Type B pancreatic cell (in vitro differentiated cells): ENCODE results near the gene CD2. TPM values are rescaled to one million over a fixed set of nuclear protein-coding genes. Genes with fewer than 3 reads are reported as not detected.

ENCODE experiments used
- DNase-seq: peaks from one replicate; pipeline ENCODE4 v3.0.0; 2021; ENCODE audit warnings: mixed read lengths; ENCODE audit not compliant: unreplicated experiment; ENCODE audit errors: extremely low spot score
- H3K27ac Mint-ChIP-seq: 2 replicates; pipeline ENCODE4 v1.8.0; 2021; ENCODE audit warnings: mild to moderate bottlenecking, mixed read lengths
- H3K27me3 Mint-ChIP-seq: 2 replicates; pipeline ENCODE4 v1.8.0; 2021; ENCODE audit warnings: mixed read lengths
- H3K36me3 Mint-ChIP-seq: 2 replicates; pipeline ENCODE4 v1.8.0; 2021; ENCODE audit warnings: mixed read lengths
- H3K4me1 Mint-ChIP-seq: one replicate; pipeline ENCODE4 v1.8.0; 2021; ENCODE audit warnings: mixed read lengths; ENCODE audit not compliant: unreplicated experiment
- H3K4me3 Mint-ChIP-seq: 2 replicates; pipeline ENCODE4 v1.8.0; 2021; ENCODE audit warnings: mild to moderate bottlenecking, mixed read lengths
- H3K9me3 Mint-ChIP-seq: 2 replicates; pipeline ENCODE4 v1.8.0; 2021; ENCODE audit warnings: mixed read lengths
- total RNA-seq: library from RNA; stranded (reverse); gene quantifications from 2 replicates; pipeline ENCODE4 v1.2.1, GENCODE V29; 2021; ENCODE audit warnings: low replicate concordance
- TF ChIP-seq, protein P1 (sequence below): fragments of 200-600 bp; sonication (generic); conservative IDR thresholded peaks from 2 replicates; pipeline ENCODE4 v1.5.0; 2021; ENCODE audit warnings: antibody characterized with exemption, mild to moderate bottlenecking

CD2 gene
- total RNA-seq, 1 donor from 2014 or later, result not detected

DNA sequence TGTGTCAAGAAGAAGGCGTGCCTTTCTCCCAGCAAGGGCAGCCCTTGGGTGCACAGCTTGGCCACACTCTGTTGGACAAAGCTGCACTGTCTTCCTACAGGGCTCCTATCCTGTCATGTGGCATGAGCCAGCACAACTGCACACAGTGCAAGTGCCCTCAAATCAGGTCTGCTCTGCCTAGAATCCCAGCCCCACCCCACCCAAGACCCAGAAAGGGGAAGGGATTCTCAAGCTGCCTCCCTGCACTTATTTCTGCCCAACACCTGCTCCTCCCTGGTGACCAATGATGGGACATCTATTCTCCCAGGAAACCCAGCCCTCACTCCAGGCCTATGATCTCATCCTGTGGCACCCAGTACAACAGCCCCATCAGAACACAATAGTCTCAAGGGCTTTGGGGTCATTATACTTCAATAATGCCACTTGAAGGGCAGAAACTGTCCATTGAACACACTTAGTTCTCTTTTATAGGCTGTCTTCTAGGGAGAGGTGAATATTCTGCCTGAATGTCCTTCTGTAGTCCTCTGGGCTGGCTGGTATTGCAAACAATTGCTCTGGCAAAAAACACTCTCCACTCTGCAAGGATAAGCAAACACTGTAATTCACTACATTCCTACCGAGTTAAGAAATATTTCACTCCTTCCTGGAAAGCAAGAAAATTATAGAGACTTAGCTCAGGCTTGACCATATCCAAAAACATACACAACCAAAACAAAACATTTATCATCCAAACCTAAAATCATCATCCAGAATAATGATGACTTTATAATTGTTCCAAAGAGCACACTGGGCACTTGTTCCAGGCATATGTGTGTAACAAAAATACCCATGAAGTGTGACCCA is 43.6 kb upstream of the CD2 start:
- no peaks in the 10 kb centered on the region for H3K27me3 Mint-ChIP-seq
- no peak for DNase-seq
- TF ChIP-seq, protein P1, sequence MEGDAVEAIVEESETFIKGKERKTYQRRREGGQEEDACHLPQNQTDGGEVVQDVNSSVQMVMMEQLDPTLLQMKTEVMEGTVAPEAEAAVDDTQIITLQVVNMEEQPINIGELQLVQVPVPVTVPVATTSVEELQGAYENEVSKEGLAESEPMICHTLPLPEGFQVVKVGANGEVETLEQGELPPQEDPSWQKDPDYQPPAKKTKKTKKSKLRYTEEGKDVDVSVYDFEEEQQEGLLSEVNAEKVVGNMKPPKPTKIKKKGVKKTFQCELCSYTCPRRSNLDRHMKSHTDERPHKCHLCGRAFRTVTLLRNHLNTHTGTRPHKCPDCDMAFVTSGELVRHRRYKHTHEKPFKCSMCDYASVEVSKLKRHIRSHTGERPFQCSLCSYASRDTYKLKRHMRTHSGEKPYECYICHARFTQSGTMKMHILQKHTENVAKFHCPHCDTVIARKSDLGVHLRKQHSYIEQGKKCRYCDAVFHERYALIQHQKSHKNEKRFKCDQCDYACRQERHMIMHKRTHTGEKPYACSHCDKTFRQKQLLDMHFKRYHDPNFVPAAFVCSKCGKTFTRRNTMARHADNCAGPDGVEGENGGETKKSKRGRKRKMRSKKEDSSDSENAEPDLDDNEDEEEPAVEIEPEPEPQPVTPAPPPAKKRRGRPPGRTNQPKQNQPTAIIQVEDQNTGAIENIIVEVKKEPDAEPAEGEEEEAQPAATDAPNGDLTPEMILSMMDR, result no peak
- no peak overlapping the region for H3K4me3 Mint-ChIP-seq
- H3K27ac Mint-ChIP-seq, result peak overlapping the region; percentile 57
- no peaks in the 10 kb centered on the region for H3K9me3 Mint-ChIP-seq
- H3K36me3 Mint-ChIP-seq, result no peaks in the 10 kb centered on the region
- H3K4me1 Mint-ChIP-seq, result peaks cover 37% of the 10 kb centered on the region

DNA sequence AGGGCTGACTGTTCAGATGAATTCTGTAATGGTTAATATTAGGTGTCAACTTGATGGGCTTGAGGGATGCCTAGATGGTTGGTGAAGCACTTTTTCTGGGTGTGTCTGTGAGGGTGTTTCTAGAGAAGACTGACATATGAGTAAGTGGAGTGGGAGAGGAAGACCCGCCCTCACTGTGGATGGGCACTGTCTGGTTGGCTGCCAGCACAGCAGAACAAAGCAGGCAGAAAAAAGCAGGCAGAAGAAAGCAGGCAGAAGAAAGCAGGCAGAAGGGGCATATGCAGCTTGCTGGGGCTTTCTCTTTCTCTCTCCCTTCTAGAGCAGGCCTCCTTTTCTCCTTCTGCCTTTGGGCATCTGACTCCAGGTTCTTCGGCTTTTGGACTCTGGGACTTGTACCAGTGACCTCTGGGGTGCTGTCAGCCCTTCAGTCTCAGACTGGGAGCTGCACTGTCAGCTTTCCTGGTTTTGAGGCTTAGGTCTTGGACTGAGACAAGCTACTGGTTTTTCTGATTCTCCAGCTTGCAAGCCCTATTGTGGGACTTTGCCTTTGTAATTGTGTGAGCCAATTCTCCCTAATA is 42.9 kb upstream of the CD2 start:
- DNase-seq, result peak; percentile 49
- H3K4me1 Mint-ChIP-seq, result peaks cover 37% of the 10 kb centered on the region
- TF ChIP-seq, protein P1, result no peak
- H3K9me3 Mint-ChIP-seq, result no peaks in the 10 kb centered on the region
- peak overlapping the region; percentile 57 for H3K27ac Mint-ChIP-seq
- H3K36me3 Mint-ChIP-seq, result no peaks in the 10 kb centered on the region
- H3K27me3 Mint-ChIP-seq, result no peaks in the 10 kb centered on the region
- no peak overlapping the region for H3K4me3 Mint-ChIP-seq

DNA sequence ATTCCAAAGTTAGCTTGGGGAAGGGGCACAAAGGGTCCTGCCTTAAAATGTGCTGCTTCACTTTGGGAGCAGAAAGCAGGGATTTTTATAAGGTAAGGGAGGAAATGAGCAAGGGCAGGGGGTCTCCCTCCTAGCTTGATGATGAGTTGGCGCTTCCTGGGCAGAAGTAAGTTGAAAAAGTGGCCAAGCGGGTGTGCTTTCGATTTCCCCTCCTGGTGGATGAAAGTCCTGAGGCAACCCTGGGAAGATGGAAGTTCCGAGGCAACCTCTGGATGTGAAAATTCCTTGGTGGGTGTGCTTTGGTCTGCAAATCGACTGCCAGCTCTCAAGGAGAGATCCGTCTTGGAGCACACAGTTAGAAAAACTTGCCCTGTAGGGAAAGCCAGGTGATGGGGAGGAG is 41.7 kb upstream of the CD2 start:
- peaks cover 37% of the 10 kb centered on the region for H3K4me1 Mint-ChIP-seq
- DNase-seq, result no peak
- H3K27ac Mint-ChIP-seq, result no peak overlapping the region
- TF ChIP-seq, protein P1, result no peak
- no peaks in the 10 kb centered on the region for H3K36me3 Mint-ChIP-seq
- H3K9me3 Mint-ChIP-seq, result no peaks in the 10 kb centered on the region
- no peaks in the 10 kb centered on the region for H3K27me3 Mint-ChIP-seq
- no peak overlapping the region for H3K4me3 Mint-ChIP-seq

DNA sequence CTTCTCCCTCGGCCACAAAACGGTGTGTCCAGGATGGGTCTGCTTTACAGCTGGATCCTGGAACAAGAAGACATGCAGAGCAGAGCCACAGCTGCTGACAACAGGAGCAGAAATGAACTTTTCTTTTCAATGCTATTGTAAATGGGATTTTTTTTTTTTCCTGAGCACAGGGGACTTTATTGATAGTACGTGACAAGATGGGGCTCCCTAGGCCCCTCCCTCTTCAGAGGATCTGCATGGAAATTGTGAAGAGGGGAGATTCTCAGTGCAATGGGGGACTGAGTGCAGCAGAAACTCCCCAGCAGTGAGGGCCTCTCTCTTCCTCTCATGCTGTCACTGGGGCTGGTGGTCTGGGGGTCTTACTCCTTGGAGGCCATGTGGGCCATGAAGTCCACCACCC is 40.8 kb upstream of the CD2 start:
- H3K9me3 Mint-ChIP-seq, result no peaks in the 10 kb centered on the region
- no peaks in the 10 kb centered on the region for H3K36me3 Mint-ChIP-seq
- H3K4me1 Mint-ChIP-seq, result peaks cover 30% of the 10 kb centered on the region
- no peak for DNase-seq
- TF ChIP-seq, protein P1, result no peak
- H3K27me3 Mint-ChIP-seq, result no peaks in the 10 kb centered on the region
- H3K27ac Mint-ChIP-seq, result no peak overlapping the region
- no peak overlapping the region for H3K4me3 Mint-ChIP-seq

DNA sequence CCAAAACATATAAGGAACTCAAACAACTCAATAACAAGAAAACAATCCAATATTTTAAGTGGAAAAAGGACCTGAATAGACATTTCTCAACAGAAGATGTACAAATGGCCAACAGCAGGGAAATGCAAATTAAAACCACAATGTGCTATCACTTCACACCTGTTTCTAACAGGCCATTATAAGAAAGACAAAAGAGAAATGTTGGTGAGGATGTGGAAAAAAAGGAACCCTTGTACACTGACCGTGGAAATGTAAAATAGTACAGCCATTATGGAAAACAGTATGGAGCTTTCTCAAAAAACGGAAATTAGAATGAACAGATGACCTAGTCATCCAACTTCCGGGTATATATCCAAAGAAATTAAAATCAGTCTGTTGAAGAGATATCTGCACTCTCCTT is 37.8 kb upstream of the CD2 start:
- Mint-ChIP-seq H3K27me3 (no peaks in the 10 kb centered on the region), H3K36me3 (no peaks in the 10 kb centered on the region), H3K27ac (no peak overlapping the region), H3K4me3 (no peak overlapping the region), H3K9me3 (no peaks in the 10 kb centered on the region), H3K4me1 (peaks cover 11% of the 10 kb centered on the region)
- TF ChIP-seq, protein P1, result no peak
- no peak for DNase-seq
